ENCODE results near the gene MAST2.

DNA sequence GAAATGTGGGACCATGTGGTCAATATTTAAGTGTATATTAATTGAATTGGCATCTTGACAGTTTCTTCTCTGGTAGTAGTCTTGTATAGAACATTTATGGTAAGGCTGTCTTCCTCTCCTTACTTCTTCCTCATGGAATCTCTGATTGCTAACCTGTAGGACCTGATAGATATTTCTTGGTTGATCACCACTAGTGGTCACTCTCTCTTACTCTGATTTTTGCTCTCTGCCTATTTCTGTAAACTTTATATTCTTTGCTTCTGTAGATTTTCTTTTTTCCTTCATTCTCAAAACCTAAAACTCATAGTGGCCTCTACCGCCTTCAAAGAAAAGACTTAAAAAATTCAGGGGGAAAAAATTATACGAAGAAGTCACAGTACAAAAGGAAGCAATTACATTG is 21.2 kb downstream of the MAST2 start:
- no peak for TF ChIP-seq EZH2 (IDR thresholded peaks at IDR 0.05; ENCODE audit: insufficient read depth, poor library complexity, severe bottlenecking)
- no peak for TF ChIP-seq EZH2phosphoT487 (IDR thresholded peaks at IDR 0.05; ENCODE audit: insufficient read depth, low read depth)

Data from GM23248 (cell line).